ENCODE measurements around the gene C1orf159. TPM values are rescaled to one million over a fixed set of nuclear protein-coding genes. Genes with fewer than 3 reads are reported as not detected.

C1orf159 gene
- total RNA-seq, 1 experiment from 2014 or later: 15.7 TPM

DNA sequence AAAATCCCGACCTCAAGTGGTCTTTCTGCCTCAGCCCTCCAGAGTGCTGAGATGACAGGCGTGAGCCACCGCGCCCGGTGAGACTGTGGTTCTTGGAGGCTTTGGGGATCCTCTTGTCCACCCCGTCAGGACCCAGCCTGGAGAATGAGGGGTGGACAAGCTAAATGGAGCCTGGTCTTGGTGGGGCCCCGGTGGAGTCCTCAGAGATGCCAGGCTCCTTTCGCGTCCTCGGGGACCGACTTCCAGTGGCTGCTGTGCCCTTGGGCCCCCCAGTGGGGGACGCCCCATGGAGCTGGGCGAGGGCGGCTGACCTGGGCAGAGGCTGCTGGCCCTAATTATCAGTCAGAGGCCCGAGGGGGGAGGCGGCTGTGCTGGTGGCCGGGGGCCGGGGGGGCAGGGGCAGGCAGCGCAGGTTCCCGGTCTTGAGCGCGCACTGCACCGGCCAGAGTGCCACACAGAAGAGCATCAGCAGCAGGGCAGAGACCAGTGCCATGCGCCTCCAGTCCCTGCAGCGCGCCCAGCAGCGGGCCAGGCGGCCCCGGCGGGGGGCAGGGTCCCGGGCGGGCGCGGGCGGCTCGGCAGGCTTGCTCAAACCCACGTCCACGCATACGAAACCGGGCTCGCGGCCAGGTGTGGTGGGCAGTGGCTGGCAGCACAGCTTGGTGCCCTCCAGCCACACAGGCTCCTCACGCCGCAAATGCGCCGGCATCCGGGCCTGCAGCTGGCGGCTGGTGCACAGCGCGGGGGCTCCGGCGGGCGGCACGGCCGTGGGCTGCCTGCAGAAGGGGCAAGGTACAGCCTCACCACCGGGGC lies 44.2 kb downstream of the C1orf159 start:
- Mint-ChIP-seq H3K4me3 (ENCODE audit: unreplicated experiment) (no peak overlapping the region), H3K36me3 (ENCODE audit: insufficient read depth, unreplicated experiment) (no peaks in the 10 kb centered on the region)

DNA sequence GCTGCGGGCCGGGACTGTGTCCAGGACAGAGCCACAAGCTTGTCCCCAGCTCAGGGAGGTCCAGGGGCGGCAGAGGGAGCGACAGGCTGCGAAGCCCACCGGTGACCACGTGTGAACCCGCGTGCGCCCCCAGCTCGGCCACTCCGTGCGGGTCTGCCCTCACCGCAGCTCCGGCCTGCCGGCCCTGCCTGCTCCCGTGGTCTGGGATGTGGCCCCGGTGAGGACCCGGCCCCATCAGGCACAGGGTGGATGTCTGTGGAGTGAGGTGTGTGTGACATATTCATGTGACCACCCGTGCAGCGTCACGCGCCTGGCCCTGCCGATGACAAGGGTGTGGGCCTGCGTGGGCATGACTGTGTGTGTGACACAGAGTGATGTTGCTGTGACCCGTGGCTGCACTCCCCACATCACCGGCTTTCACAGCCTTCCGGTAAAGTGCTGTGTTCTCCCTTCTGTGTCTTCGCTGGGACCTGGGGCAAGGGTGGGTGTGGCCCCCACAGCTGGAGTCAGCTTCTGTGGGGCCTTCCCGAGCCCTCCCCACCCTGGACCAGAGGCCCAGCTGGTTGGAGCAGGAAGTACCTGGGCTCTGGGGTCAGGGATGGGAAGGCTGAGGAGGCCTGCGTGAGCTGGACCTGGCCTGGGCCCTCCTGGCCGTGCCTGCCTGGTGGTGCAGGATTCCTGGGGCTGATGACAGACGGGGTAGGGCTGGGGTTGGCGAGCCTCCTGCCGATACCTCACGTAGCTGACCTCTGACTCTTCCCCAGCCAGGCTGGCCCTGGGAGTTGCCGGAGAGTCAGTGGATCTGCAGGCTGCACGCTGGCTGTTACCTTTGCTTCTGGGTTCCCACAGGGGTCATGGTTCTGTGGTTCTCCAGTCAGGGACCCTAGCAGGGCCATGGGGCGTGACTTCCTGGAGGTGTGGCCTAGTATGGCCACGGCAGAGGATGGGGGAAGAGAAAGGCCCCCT lies 45.9 kb downstream of the C1orf159 start:
- Mint-ChIP-seq H3K27me3 (ENCODE audit: insufficient read depth, unreplicated experiment) (no peaks in the 10 kb centered on the region), H3K27ac (ENCODE audit: low read depth, unreplicated experiment) (no peak overlapping the region), H3K9me3 (ENCODE audit: unreplicated experiment) (no peaks in the 10 kb centered on the region), H3K36me3 (ENCODE audit: insufficient read depth, unreplicated experiment) (no peaks in the 10 kb centered on the region), H3K4me1 (ENCODE audit: insufficient read depth, unreplicated experiment) (peaks cover 10% of the 10 kb centered on the region), H3K4me3 (ENCODE audit: unreplicated experiment) (peak overlapping the region; percentile 16)
- intact Hi-C loops (cut with micrococcal nuclease): no loop called here
- TF ChIP-seq, protein P1, sequence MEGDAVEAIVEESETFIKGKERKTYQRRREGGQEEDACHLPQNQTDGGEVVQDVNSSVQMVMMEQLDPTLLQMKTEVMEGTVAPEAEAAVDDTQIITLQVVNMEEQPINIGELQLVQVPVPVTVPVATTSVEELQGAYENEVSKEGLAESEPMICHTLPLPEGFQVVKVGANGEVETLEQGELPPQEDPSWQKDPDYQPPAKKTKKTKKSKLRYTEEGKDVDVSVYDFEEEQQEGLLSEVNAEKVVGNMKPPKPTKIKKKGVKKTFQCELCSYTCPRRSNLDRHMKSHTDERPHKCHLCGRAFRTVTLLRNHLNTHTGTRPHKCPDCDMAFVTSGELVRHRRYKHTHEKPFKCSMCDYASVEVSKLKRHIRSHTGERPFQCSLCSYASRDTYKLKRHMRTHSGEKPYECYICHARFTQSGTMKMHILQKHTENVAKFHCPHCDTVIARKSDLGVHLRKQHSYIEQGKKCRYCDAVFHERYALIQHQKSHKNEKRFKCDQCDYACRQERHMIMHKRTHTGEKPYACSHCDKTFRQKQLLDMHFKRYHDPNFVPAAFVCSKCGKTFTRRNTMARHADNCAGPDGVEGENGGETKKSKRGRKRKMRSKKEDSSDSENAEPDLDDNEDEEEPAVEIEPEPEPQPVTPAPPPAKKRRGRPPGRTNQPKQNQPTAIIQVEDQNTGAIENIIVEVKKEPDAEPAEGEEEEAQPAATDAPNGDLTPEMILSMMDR (IDR thresholded peaks at IDR 0.05; ENCODE audit: unreplicated experiment): no peak
- no TSS peak for BruUV-seq (replicated peaks)
- no peak for DNase-seq (ENCODE audit: unreplicated experiment)
- CTCF ChIA-PET: interaction anchor here (0.6 to 1.0 kb wide), 2 partner anchors 25 to 87 kb away, joined by 3 to 7 read pairs; no protein-coding TSS in a partner anchor
- POLR2A ChIA-PET: interaction anchor here (0.6 to 0.7 kb wide), 2 partner anchors 78 to 255 kb away, joined by 3 read pairs; no protein-coding TSS in a partner anchor

More for the DNA sequence above, 44.2 kb downstream of the C1orf159 start:
- intact Hi-C loops (cut with micrococcal nuclease): no loop called here
- no peaks in the 10 kb centered on the region for H3K27me3 Mint-ChIP-seq (ENCODE audit: insufficient read depth, unreplicated experiment)
- ChIA-PET CTCF (interaction anchor here (2.2 kb wide), 1 partner anchor 8 kb away, joined by 6 read pairs; no protein-coding TSS in a partner anchor), POLR2A (no interaction called here)
- TF ChIP-seq, protein P1 (IDR thresholded peaks at IDR 0.05; ENCODE audit: unreplicated experiment): no peak
- H3K9me3 Mint-ChIP-seq (ENCODE audit: unreplicated experiment): no peaks in the 10 kb centered on the region
- no TSS peak for BruUV-seq (replicated peaks)
- peaks cover 10% of the 10 kb centered on the region for H3K4me1 Mint-ChIP-seq (ENCODE audit: insufficient read depth, unreplicated experiment)
- no peak overlapping the region for H3K27ac Mint-ChIP-seq (ENCODE audit: low read depth, unreplicated experiment)
- DNase-seq (ENCODE audit: unreplicated experiment): no peak

DNA sequence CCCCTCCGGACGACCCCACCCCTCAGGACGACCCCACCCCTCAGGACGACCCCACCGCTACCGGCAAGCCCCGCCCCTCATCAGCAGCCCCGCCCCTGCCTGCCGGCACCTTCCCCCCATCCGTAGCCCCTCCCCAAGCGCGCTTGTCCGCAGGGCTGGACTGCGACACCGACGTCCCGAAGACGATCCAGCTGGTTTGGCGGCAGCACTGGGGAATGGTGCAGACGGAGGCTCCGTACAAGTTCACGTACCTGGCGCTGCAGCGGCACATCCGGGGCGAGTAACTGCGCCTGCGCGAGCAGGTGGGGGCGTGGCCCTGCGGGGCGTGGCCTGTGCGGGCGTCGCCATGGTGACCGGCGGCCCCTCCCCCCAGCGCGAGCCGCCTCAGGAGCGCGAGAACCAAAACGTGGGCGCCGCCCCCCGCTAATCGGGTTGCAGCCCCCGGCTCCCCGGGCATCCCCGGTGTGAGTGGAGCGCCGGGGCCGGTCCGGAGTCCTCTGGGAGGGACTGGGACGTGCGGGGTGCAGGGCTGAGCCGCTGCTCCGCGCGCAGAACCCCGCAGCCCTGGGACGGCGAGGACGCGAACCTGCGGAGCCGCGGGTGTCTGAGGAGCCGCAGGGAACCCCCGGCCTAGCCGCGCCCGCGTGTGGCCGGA lies 46.7 kb downstream of the C1orf159 start:
- Mint-ChIP-seq H3K27ac (ENCODE audit: low read depth, unreplicated experiment) (no peak overlapping the region), H3K4me1 (ENCODE audit: insufficient read depth, unreplicated experiment) (peaks cover 3% of the 10 kb centered on the region), H3K36me3 (ENCODE audit: insufficient read depth, unreplicated experiment) (no peaks in the 10 kb centered on the region), H3K4me3 (ENCODE audit: unreplicated experiment) (peak overlapping the region; percentile 56), H3K9me3 (ENCODE audit: unreplicated experiment) (no peaks in the 10 kb centered on the region), H3K27me3 (ENCODE audit: insufficient read depth, unreplicated experiment) (no peaks in the 10 kb centered on the region)
- DNase-seq (ENCODE audit: unreplicated experiment): peak; percentile 71
- intact Hi-C loops (cut with micrococcal nuclease): no loop called here
- TF ChIP-seq, protein P1 (IDR thresholded peaks at IDR 0.05; ENCODE audit: unreplicated experiment): no peak
- BruUV-seq (replicated peaks): no TSS peak
- ChIA-PET CTCF (interaction anchor here (0.8 to 1.0 kb wide), 2 partner anchors 46 to 86 kb away, joined by 4 to 7 read pairs; no protein-coding TSS in a partner anchor), POLR2A (interaction anchor here (0.6 to 0.7 kb wide), 2 partner anchors 77 to 256 kb away, joined by 3 read pairs; no protein-coding TSS in a partner anchor)
